Retinal pigment epithelial cell (primary cell): ENCODE results near the gene MYBPC1.

ENCODE experiments used
- DNase-seq: peaks from one replicate; pipeline ENCODE4 v3.0.0-alpha.2; 2010; ENCODE audit warnings: low read depth
- H3K4me3 ChIP-seq: 2 replicates; pipeline ENCODE4 v1.5.1; 2011; ENCODE audit warnings: mild to moderate bottlenecking, low read length, control low read depth, moderate library complexity
- CTCF ChIP-seq: conservative IDR thresholded peaks from 2 replicates; pipeline ENCODE4 v1.5.1; 2011; ENCODE audit warnings: low read depth, low read length, control low read depth, inconsistent platforms

Gene MYBPC1

GRCh38 chr12:101713059-101713682 lies 118.4 kb downstream of the MYBPC1 start:
- no peak for TF ChIP-seq CTCF
- DNase-seq = no peak
- H3K4me3 ChIP-seq = no peak overlapping the region

DNA sequence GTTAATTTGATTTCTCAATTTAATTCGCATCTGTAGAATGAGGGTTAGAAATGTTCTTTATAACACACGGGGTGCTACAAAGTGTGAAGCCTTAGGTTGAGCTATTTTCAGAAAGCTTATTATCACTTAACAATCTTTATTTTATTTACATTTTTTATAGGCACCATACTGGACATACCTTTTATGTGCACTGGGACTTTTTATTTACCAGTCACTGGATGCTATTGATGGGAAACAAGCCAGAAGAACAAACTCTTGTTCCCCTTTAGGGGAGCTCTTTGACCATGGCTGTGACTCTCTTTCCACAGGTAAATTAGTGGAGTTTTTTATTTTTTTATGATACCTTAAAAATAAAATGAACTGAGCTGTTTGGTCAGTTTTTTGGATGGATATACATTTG lies 119.2 kb downstream of the MYBPC1 start:
- no peak for TF ChIP-seq CTCF
- no peak overlapping the region for H3K4me3 ChIP-seq
- no peak for DNase-seq

DNA sequence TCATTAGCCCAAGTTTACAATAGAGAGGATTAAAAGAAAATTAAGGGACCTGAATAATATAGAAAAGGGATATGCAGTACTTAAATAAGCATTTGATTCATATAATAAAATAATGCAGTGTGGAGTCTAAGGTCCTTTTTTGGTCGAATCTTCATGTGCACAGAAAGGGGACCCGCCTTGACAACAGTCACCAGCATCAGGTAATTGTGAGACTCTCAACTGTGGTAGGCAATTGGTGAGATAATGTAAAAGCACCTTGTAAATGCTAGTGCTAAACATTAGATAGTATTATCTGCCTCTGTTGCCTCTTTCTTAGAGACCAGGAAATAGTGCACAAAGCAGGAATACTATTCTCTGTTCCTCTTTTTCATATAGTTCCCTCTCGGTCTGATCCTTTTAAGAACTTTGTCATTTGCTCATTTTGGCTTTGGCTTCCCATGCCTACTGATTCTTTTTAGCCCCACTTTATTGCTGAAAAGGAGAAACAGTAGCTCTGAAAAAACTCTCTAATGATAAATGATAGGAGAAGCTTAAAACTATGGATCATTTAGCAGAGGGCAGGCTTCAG lies 120.2 kb downstream of the MYBPC1 start:
- no peak for TF ChIP-seq CTCF
- no peak for DNase-seq
- H3K4me3 ChIP-seq = no peak overlapping the region

DNA sequence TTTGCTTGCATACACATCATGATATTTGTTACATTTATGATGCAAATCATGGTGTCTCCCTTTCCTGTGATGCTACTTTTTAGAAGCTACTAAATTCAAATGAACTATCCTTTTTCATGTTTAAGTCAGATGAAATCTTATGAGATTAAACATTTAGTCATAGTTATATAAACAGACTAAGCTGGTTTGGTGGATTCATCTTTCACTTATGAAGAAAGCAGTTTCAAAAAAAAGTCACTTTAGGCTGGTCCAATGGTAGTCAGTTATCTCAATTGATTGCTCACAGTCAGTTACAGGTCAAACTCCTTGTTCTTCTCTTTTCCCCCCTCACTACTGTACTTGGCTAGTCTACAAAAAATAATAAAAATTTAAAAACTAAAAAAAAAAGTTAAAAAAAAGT lies 124.8 kb downstream of the MYBPC1 start:
- TF ChIP-seq CTCF = no peak
- H3K4me3 ChIP-seq = no peak overlapping the region
- DNase-seq = no peak

- no peak for TF ChIP-seq CTCF
- H3K4me3 ChIP-seq = no peak overlapping the region
- no peak for DNase-seq
These were observed 125.3 kb downstream of the MYBPC1 start for GRCh38 chr12:101720118-101720517.

DNA sequence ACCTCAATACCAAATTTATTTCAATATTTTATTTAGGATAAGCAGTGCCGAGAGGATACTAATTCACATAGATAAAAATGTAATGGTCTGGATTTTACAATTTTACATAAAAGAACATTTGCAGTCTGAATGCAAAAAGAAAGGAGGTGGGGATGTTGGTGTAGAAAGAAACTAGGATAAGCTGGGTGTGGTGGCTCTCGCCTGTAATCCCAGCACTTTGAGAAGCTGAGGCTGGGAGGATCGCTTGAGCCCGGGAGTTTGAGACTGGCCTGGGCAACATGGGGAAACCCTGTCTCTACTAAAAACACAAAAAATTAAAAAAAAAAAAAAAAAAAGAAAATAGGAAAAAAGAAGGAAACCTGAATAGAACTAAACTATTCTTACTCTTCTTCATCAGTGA lies 127.6 kb downstream of the MYBPC1 start:
- no peak for DNase-seq
- TF ChIP-seq CTCF = no peak
- no peak overlapping the region for H3K4me3 ChIP-seq

DNA sequence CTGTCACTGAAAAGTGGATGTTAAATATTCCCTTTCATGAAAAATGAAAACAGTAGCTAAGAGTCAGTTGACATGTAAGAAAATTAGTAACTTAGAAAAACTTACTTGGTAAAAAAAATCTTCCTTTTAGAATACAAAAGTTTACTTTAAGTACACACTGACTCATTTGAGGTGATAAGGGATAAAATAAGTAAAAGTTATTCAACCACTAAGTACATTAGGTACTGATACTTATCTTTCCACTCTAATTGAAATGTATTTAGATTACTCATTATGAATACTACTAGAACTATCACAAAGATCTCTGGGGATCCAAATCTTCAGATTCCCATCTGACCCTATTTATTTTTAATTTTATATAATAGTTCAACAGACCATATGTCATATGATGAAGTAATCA lies 132.3 kb downstream of the MYBPC1 start:
- no peak for TF ChIP-seq CTCF
- no peak overlapping the region for H3K4me3 ChIP-seq
- no peak for DNase-seq
